ENCODE results near the gene EPHB1.

The EPHB1 gene

DNA sequence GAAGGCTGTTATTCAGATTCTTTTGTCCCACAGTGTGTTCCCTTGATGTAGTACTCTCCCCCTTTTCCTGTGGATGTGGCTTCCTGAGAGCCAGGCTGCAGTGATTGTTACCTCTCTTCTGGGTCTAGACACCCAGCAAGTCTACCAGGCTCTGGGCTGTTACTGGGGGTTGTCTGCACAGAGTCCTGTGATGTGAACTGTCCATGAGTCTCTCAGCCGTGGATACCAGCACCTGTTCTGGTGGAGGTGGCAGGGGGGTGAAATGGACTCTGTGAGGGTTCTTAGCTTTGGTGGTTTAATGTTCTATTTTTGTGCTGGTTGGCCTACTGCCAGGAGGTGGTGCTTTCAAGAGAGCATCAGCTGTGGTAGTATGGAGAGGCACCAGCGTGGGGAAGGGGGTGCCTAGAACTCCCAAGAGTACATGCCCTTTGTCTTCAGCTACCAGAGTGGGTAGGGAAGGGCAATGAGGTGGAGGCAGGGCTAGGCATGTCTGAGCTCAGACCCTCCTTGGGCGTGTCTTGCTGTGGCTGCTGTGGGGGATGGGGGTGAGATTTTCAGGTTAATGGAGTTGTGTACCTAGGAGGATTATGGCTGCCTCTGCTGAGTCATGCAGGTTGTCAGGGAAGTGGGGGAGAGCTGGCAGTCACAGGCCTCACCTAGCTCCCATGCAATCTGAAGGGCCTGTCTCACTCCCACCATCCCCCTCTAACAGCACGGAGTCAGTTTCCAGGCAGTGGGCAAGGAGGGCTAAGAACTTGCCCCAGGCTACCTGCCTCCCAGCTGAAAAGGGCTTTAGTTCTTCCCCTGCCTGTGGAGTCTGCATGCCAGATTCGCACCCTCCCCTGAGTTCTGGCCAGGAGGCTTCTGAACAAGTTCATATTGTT is 272.0 kb downstream of the EPHB1 start:
- DNase-seq, result peak; percentile 98

GRCh38 chr3:135068011-135068410 is 273.0 kb downstream of the EPHB1 start:
- DNase-seq, result no peak

- DNase-seq, result no peak
Observed at GRCh38 chr3:135069406-135069805, 274.3 kb downstream of the EPHB1 start.

- DNase-seq, result no peak
Observed at GRCh38 chr3:135071483-135071882, 276.4 kb downstream of the EPHB1 start.

DNA sequence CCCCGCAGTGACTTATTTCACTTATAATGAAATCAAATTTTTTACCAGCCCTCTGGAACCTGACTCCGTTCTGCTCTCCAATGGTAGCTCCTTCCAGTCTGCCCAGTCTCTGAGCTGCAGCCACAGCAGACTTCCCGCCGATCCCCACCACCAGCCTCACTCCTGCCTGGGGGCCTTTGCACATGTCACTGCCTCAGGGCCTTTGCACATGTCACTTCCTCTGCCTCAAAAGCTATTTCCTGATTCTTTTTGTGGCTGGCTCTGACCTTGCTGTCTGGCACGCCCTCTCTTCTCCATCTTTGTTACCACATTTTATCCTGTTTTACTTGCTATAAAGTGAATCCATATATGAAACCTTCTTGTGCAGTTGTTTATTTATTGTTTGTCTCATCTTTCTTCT is 277.4 kb downstream of the EPHB1 start:
- no peak for DNase-seq

DNA sequence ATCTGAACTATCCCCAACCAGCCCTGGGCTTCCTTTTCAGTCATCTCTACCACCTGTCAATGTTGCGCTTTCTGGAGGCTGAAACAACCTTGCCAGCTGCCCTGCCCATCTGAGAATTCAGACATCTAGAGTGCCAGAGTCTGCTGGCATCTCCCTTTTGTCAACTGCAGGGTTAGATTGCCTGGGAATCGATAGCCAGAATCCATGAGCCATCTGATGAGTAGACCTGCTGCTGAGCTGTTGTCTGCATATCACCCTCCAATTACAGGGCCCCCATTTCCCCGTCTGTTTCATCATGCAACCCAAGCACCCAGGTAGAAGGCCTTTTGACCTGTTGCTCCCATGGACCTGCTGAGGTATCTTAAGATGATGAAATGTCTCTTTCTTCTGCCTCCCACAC is 280.1 kb downstream of the EPHB1 start:
- no peak for DNase-seq

DNA sequence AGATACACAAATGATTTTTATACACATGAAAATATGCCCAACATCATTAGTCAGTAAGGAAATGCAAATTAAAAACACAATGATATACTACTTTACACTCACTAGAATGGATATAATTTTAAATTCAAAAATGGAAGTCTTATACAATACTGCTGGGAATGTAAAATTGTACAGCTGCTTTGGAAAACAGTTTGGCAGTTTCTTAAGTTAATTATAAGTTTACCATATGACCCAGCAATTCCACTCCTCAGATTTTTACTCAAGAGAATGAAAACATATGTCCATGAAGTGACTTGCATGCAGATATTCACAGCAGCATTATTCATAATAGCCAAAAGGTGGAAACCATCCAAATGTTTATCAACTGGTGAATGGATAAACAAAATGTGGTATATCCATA is 281.3 kb downstream of the EPHB1 start:
- no peak for DNase-seq

- DNase-seq, result no peak
Observed at GRCh38 chr3:135077186-135077585, 282.1 kb downstream of the EPHB1 start.

- DNase-seq, result no peak
Observed at GRCh38 chr3:135078283-135078682, 283.2 kb downstream of the EPHB1 start.

- DNase-seq, result no peak
Observed at GRCh38 chr3:135079095-135079494, 284.0 kb downstream of the EPHB1 start.

GRCh38 chr3:135081451-135081850 is 286.4 kb downstream of the EPHB1 start:
- DNase-seq, result no peak

DNA sequence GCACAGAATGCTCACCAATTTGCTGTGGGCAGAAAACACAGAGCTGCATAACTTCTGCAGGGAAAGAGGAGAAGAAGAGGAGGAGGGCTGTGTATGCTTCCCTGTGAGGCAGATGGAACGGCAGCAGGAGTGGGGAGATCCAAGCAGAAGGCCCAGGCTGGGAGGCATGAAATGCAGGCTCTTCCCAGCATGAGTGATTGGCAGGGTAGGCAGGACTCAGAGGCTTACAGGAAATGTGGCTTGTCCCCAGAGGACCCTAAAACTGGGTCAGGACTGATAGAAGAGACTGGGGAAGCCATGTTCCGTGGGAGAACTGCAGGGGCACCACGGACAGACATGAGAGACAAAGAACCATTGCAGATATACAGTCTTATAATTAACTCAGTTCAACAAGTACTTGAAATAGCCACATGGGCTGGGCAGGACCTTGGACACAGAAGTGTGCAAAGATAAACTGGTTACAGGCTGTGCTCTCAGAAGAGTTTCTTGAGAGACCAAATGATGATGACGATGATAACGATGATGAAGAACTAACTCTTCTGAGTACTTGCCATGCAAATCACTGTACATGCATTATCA is 286.9 kb downstream of the EPHB1 start:
- DNase-seq, result no peak

- no peak for DNase-seq
Observed at GRCh38 chr3:135082706-135083105, 287.6 kb downstream of the EPHB1 start.

DNA sequence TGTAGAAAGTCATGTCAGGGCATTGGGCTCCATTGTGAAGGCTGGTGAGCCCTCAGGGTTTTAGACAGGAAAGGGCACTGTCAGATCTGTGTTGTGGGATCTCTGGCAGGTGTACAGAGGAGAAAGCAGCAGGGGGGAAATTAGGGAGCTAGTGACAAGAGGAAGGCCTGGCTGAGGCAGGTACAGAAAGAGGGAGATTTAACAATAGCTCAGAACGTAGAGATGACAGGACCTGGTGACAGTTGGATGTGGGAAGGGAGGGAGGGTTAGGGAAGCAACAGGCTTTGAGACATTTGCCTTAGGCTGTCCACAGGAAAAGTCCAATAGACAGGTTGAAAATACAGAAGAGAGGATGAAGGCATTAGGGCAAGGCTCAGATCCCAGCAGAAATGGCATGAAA is 288.1 kb downstream of the EPHB1 start:
- DNase-seq, result no peak

DNA sequence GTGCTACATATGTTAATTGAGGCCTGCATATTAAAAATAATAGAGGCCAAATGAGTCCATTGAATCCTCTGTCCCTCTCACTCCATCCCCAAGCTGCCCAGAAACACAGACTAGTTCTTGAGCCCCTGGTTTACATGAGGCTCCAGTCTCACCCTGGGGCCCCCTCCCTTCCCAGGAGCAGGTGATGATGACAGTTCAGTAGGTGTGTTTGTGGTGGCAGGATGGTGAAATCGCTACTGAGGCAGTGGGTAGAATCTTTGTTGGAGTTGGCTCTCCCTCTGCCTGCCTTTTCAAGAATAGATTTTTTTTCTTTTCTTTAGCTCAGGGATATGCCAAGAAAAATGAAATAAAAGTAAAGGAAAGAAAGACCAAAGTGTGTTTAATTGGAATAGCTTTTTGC is 288.7 kb downstream of the EPHB1 start:
- peak; percentile 19 for DNase-seq

DNA sequence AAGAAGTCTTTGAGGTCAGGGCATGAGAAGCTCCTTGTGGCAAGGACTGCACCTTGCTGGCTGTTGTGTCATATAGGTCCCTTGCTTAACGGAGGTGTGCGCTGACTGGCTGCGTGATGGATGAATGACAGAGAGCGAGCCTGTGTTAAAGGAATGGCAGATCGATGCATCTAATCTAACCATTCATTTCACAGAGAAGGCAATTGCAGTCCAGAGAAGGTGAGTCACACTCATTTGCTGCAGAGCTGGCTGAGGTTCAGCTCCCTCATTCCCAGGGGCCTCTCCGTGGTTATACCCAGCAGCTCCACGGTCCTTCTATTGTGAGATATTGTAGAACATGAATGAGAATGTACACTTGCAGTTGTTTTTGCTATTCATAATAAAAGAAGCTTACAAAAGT is 289.3 kb downstream of the EPHB1 start:
- peak; percentile 74 for DNase-seq

DNA sequence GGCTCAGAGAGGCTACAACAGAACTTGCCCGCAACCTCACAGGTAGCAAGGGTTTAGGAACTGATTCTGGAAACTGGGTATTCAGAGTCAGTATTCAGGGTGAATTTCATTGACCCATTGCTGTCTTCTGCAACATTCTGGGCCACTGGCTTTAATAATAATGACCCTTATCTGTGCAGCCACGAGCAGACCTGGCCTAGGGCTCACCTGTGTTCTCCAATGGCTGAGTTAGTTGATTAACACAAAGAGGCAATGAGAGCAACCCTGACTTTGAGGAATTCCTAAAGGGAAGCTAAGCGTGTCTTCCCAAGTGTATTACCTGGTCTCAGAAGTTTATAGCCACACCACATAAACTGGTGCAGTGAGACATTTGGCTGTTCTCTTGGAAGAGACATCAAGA is 289.9 kb downstream of the EPHB1 start:
- DNase-seq, result no peak

- DNase-seq, result no peak
Observed at GRCh38 chr3:135085652-135086436, 290.8 kb downstream of the EPHB1 start.

DNA sequence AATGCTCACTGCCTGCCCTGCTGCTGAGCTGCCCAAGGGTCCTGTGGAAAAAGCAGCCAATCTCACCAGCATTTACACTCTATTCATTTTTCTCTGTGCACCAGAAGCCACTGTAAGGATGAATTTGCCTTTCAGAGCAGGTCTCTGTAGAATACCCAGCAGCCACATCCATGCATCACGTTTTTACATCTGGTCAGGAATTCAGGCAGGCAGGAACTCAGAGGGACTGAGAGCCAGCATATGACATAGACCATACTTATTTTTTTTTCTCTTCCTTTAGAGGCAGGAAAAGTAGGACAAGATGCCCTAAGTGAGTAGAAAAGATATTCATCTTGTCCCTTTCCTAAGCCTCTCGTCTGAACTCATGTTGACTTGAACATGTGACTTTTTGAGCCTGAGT is 292.7 kb downstream of the EPHB1 start:
- DNase-seq, result no peak

DNA sequence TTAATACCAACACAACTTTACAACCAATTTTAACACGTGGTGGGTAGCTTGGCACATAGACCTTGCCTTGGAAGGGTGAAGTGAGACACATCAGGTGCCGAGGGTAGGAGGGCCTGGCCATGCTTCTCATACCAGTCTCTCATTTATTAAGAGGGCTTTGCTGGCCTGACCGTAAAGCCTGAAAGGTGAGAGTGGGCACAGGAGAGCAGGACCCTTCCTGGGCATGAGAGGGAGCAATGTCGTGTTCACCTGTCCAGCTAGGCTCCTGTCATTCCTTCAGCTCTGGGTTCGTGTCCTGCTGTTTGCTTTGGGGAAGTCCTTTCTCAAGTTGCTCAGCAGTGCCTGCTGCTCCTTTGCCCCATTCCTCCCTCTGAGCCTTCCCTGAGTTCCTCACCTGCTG is 294.4 kb downstream of the EPHB1 start:
- no peak for DNase-seq

- no peak for DNase-seq
Observed at GRCh38 chr3:135090020-135090717, 295.1 kb downstream of the EPHB1 start.

- DNase-seq, result no peak
Observed at GRCh38 chr3:135091946-135092345, 296.9 kb downstream of the EPHB1 start.

DNA sequence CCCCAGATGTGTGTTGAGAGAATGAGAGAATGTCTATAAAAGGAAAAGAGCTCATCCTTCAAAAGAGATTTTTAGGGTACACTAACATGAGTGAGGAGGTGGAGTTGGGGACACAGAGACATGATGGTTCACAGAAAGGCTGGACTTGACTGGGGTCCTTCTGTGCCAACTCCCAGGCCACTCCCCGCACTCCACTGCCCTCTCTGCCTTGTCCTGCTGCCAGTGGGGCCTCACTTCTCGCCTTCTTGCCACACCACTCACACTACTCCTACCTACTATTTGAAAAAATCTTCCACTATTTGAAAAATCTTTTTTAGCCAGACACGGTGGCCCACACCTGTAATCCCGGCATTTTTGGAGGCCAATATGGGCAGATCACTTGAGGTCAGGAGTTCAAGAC is 298.1 kb downstream of the EPHB1 start:
- no peak for DNase-seq

Data from NCI-H1436 treated with DMSO at 0.1 percent for 48 hours (cell line).